SK-N-SH (cell line): ENCODE data around the gene TACC2. TPM values are rescaled to one million over a fixed set of nuclear protein-coding genes. Genes with fewer than 3 reads are reported as not detected.

Source experiments
- CTCF ChIA-PET: fragments of 300-600, 350-600 bp; formaldehyde crosslinking; extraction: SDS; loops from one replicate; lab custom pipeline; 2021; lab: Yijun Ruan, JAX
- POLR2A ChIA-PET: fragments of 350-600 bp; sonication (Branson Sonifier 250); formaldehyde crosslinking; extraction: SDS; loops from one replicate; lab custom pipeline; 2020; ENCODE audit warnings: antibody characterized with exemption, inconsistent platforms; lab: Yijun Ruan, JAX
- DNase-seq: peaks from one replicate; pipeline ENCODE4 v3.0.0; 2012
- H2AFZ ChIP-seq: fragments of 200-600 bp; sonication (generic); 2 replicates; pipeline ENCODE4 v1.8.1; 2016; ENCODE audit warnings: antibody characterized with exemption, mild to moderate bottlenecking, low read depth
- H3F3A ChIP-seq: fragments of 200-600 bp; sonication (generic); replicated peaks from 2 replicates; pipeline ENCODE3; 2016; ENCODE audit warnings: antibody characterized with exemption, mild to moderate bottlenecking; ENCODE audit not compliant: insufficient read depth
- H3K27ac ChIP-seq, 2 experiments: fragments of 200-500 bp in 1 of 2; fragments of 200-600 bp in 1 of 2; sonication (Bioruptor generic) in 1 of 2; sonication (generic), shearing (Covaris generic) in 1 of 2; 2 replicates each; pipeline versions ENCODE4 v1.5.1 to v1.6.1; 2014 to 2016; ENCODE audit warnings: low read depth in 2 of 2, inconsistent platforms in 1 of 2, low read length in 1 of 2, mild to moderate bottlenecking in 1 of 2, mixed read lengths in 1 of 2
- H3K27me3 ChIP-seq: fragments of 200-600 bp; sonication (generic), shearing (Covaris generic); 2 replicates; pipeline ENCODE4 v1.6.1; 2016; ENCODE audit warnings: mixed run types; ENCODE audit not compliant: insufficient read depth
- H3K36me3 ChIP-seq, 2 experiments: fragments of 200-500 bp in 1 of 2; fragments of 200-600 bp in 1 of 2; sonication (Bioruptor generic) in 1 of 2; sonication (generic) in 1 of 2; replicated peaks in 1 of 2; 2 replicates each; pipeline versions ENCODE3 to v1.5.1; 2014 to 2016; ENCODE audit warnings: low read length in 1 of 2, mild to moderate bottlenecking in 1 of 2; ENCODE audit not compliant: insufficient read depth in 2 of 2, control insufficient read depth in 1 of 2
- H3K4me1 ChIP-seq, 2 experiments: fragments of 200-500 bp in 1 of 2; fragments of 200-600 bp in 1 of 2; sonication (Bioruptor generic) in 1 of 2; sonication (generic), shearing (Covaris generic) in 1 of 2; 2 replicates each; pipeline versions ENCODE4 v1.5.1 to v1.6.1; 2014 to 2016; ENCODE audit warnings: low read depth in 1 of 2, low read length in 1 of 2, mixed run types in 1 of 2; ENCODE audit not compliant: insufficient read depth in 2 of 2, control insufficient read depth in 1 of 2
- H3K4me2 ChIP-seq: fragments of 200-600 bp; sonication (generic), shearing (Covaris generic); 2 replicates; pipeline ENCODE4 v1.6.1; 2017; ENCODE audit warnings: mixed run types
- H3K4me3 ChIP-seq, 2 experiments: fragments of 200-500 bp in 1 of 2; fragments of 200-600 bp in 1 of 2; sonication (Bioruptor generic) in 1 of 2; sonication (generic), shearing (Covaris generic) in 1 of 2; 2 replicates each; pipeline versions ENCODE4 v1.5.1 to v1.8.1; 2014 to 2016; ENCODE audit warnings: low read depth in 2 of 2, inconsistent platforms in 1 of 2, low read length in 1 of 2, mild to moderate bottlenecking in 1 of 2, mixed read lengths in 1 of 2, moderate library complexity in 1 of 2
- H3K79me2 ChIP-seq: fragments of 200-600 bp; sonication (generic); 2 replicates; pipeline ENCODE4 v1.8.1; 2017; ENCODE audit warnings: mild to moderate bottlenecking; ENCODE audit not compliant: insufficient read depth
- H3K9ac ChIP-seq: fragments of 200-600 bp; sonication (generic); 2 replicates; pipeline ENCODE4 v1.6.1; 2017; ENCODE audit warnings: mixed run types
- H3K9me2 ChIP-seq: fragments of 200-600 bp; sonication (generic); 2 replicates; pipeline ENCODE4 v1.6.1; 2017; ENCODE audit warnings: mixed run types
- H3K9me3 ChIP-seq: fragments of 200-600 bp; sonication (generic); 2 replicates; pipeline ENCODE4 v1.6.1; 2017; ENCODE audit warnings: mixed run types, mild to moderate bottlenecking, moderate library complexity
- H4K20me1 ChIP-seq: fragments of 200-600 bp; sonication (generic); 2 replicates; pipeline ENCODE4 v1.6.1; 2017; ENCODE audit warnings: mild to moderate bottlenecking, mixed run types; ENCODE audit not compliant: insufficient read depth
- CHD2 ChIP-seq: fragments of 150-350 bp; IDR thresholded peaks from 2 replicates; pipeline ENCODE4 v1.6.1; 2018; ENCODE audit warnings: low read length; ENCODE audit not compliant: partially characterized antibody
- EP300 ChIP-seq, 2 experiments: IDR thresholded peaks; 2 replicates each; pipeline versions ENCODE4 v1.4.0 to v1.6.1; 2012; ENCODE audit warnings: borderline replicate concordance in 1 of 2, low read depth in 1 of 2, low read length in 1 of 2
- FOXJ3 ChIP-seq: sonication (generic); formaldehyde crosslinking; IDR thresholded peaks from 2 replicates; pipeline ENCODE4 v1.5.1; 2020; ENCODE audit warnings: mild to moderate bottlenecking, missing genetic modification reagents
- FOXM1 ChIP-seq: IDR thresholded peaks from 2 replicates; pipeline ENCODE4 v1.4.0; 2012; ENCODE audit warnings: low read depth, mild to moderate bottlenecking
- GABPA ChIP-seq: IDR thresholded peaks from 2 replicates; pipeline ENCODE4 v1.4.0; 2012; ENCODE audit warnings: low read depth, mild to moderate bottlenecking
- GATA2 ChIP-seq: sonication (generic); formaldehyde crosslinking; IDR thresholded peaks from 2 replicates; pipeline ENCODE4 v1.5.0; 2020; ENCODE audit warnings: mild to moderate bottlenecking, missing genetic modification reagents
- IRF3 ChIP-seq: fragments of 150-350 bp; IDR thresholded peaks from 2 replicates; pipeline ENCODE4 v1.6.1; 2016; ENCODE audit warnings: mild to moderate bottlenecking, low read depth, low read length
- MAX ChIP-seq: IDR thresholded peaks from 2 replicates; pipeline ENCODE4 v1.4.0; 2012; ENCODE audit warnings: low read depth
- MEF2A ChIP-seq: IDR thresholded peaks from 2 replicates; pipeline ENCODE4 v1.4.0; 2012; ENCODE audit warnings: low read depth, borderline replicate concordance
- MXI1 ChIP-seq: IDR thresholded peaks from 2 replicates; pipeline ENCODE4 v1.6.1; 2012; ENCODE audit warnings: mild to moderate bottlenecking, low read depth, low read length, improper control_type of control experiment
- POLR2AphosphoS5 ChIP-seq: IDR thresholded peaks from 2 replicates; pipeline ENCODE4 v1.6.1; 2012; ENCODE audit warnings: low read depth, low read length
- REST ChIP-seq: IDR thresholded peaks from 2 replicates; pipeline ENCODE4 v1.6.1; 2012; ENCODE audit warnings: mild to moderate bottlenecking, low read depth, low read length, moderate library complexity
- RXRA ChIP-seq: IDR thresholded peaks from 2 replicates; pipeline ENCODE4 v1.4.0; 2012; ENCODE audit warnings: low read depth, mild to moderate bottlenecking, borderline replicate concordance
- SMC3 ChIP-seq: IDR thresholded peaks from 2 replicates; pipeline ENCODE4 v1.6.1; 2012; ENCODE audit warnings: low read depth, low read length, improper control_type of control experiment
- TAF1 ChIP-seq: IDR thresholded peaks from 2 replicates; pipeline ENCODE4 v1.6.1; 2012; ENCODE audit warnings: low read depth, mild to moderate bottlenecking, low read length, moderate library complexity, borderline replicate concordance
- TCF12 ChIP-seq: IDR thresholded peaks from 2 replicates; pipeline ENCODE4 v1.4.0; 2012
- YY1 ChIP-seq: IDR thresholded peaks from 2 replicates; pipeline ENCODE4 v1.4.0; 2012; ENCODE audit warnings: low read depth, mild to moderate bottlenecking
- ZBTB33 ChIP-seq: IDR thresholded peaks from 2 replicates; pipeline ENCODE4 v1.4.0; 2012; ENCODE audit warnings: low read depth, borderline replicate concordance
- WGBS: methylation state at CpG from one replicate; pipeline ENCODE4 v1.1.6; 2017; ENCODE audit warnings: low lambda C conversion rate; 5-methylcytosine and 5-hydroxymethylcytosine counted together
- polyA plus RNA-seq, 3 experiments: library from polyadenylated mRNA; depleted of rRNA; stranded (reverse); fragments of >200 nt; gene quantifications; 2 replicates each; pipeline ENCODE4 v1.2.3, GENCODE V29; 2012
- TF ChIP-seq, protein P1 (sequence below): IDR thresholded peaks from 2 replicates; pipeline ENCODE4 v1.4.0; 2012; ENCODE audit warnings: low read depth, borderline replicate concordance

TACC2 gene
- polyA plus RNA-seq, 1 of the 3 experiments (the other 2 are of a cell fraction), result 8.8 TPM

DNA sequence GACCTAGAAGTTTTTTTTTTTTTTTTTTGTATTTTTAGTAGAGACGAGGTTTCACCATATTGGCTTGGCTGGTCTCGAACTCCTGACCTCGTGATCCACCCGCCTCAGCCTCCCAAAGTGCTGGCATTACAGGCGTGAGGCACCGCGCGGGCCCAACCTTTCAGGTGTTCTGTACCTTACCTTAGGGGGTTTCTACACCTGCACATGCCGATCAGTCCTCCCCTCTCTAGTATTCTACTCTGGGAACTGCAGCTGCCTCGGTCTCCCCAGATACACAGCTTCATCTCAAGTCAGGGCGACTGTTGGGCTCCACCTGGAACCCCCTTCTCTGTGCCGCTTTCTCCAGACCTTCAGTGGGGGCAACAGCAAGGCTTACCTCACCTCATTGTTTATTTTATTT lies 79.9 kb downstream of the TACC2 start (continued):
- TF ChIP-seq REST, result no peak

DNA sequence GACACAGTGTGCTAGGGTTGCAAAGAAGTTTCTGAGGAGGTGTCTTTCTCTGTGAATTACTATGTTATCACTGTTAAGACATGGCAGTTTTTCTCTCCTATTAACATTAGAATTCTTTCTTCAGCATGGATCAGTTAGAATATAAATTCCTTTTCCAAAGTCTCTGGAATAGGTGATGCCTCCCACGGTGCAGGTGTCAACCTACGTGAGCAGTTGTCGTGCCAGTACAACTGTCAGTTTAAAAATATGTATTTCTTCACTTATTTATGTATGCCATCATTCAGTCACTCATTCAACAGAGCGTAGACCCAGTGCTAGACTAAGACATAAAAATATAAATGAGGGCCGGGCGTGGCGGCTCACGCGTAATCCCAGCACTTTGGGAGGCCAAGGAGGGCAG lies 83.5 kb downstream of the TACC2 start:
- Histone ChIP-seq H3F3A (peaks cover 4% of the 10 kb centered on the region), H3K9me2 (no peaks in the 10 kb centered on the region), H3K36me3 (no peaks in the 10 kb centered on the region), H3K4me1 (peaks cover 0 to 6% of the 10 kb centered on the region in 2 experiments; a peak in 1 of 4 replicates), H3K79me2 (no peaks in the 10 kb centered on the region), H3K27ac (no peak overlapping the region), H3K27me3 (no peaks in the 10 kb centered on the region), H2AFZ (no peak overlapping the region), H3K9ac (no peak overlapping the region), H3K4me2 (no peak overlapping the region), H4K20me1 (no peaks in the 10 kb centered on the region), H3K9me3 (no peaks in the 10 kb centered on the region), H3K4me3 (no peak overlapping the region)
- CTCF ChIA-PET, result no interaction called here
- 87% methylated on average over 9 of the region's 9 CpGs for WGBS
- POLR2A ChIA-PET, result no interaction called here
- DNase-seq, result no peak
- TF ChIP-seq RXRA, result no peak
- no peak for TF ChIP-seq ZBTB33
- TF ChIP-seq SMC3, result no peak
- TF ChIP-seq MAX, result no peak
- TF ChIP-seq CHD2, result no peak
- TF ChIP-seq GABPA, result no peak
- TF ChIP-seq REST, result no peak
- TF ChIP-seq GATA2 (CRISPR knock-in tag), result no peak
- TF ChIP-seq TCF12, result no peak
- TF ChIP-seq MXI1, result no peak
- no peak for TF ChIP-seq POLR2AphosphoS5
- TF ChIP-seq YY1, result no peak
- TF ChIP-seq FOXJ3 (CRISPR knock-in tag), result no peak
- TF ChIP-seq TAF1, result no peak
- TF ChIP-seq, protein P1, sequence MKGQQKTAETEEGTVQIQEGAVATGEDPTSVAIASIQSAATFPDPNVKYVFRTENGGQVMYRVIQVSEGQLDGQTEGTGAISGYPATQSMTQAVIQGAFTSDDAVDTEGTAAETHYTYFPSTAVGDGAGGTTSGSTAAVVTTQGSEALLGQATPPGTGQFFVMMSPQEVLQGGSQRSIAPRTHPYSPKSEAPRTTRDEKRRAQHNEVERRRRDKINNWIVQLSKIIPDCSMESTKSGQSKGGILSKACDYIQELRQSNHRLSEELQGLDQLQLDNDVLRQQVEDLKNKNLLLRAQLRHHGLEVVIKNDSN, result no peak
- TF ChIP-seq EP300 (IDR thresholded peaks at IDR 0.05; ENCODE audit: borderline replicate concordance in 1 of 2, low read depth in 1 of 2, low read length in 1 of 2), result no peak
- no peak for TF ChIP-seq IRF3
- TF ChIP-seq FOXM1, result no peak
- no peak for TF ChIP-seq MEF2A
